Vagina (tissue), 2 donors: ENCODE results near the gene TNFAIP3.

Experiments used
- CTCF ChIP-seq, 3 experiments: fragments of 450-650 bp in 2 of 3; fragments of 200-600 bp in 1 of 3; sonication (generic) in 1 of 3; IDR thresholded peaks; one replicate each; pipeline ENCODE4 v1.5.1; 2017 to 2019; ENCODE audit warnings: antibody characterized with exemption in 3 of 3, mild to moderate bottlenecking in 2 of 3, moderate library complexity in 2 of 3
- POLR2AphosphoS5 ChIP-seq, 2 donors: sonication (generic); formaldehyde crosslinking; IDR thresholded peaks; one replicate each; pipeline ENCODE4 v1.9.0; 2017; ENCODE audit warnings: antibody characterized with exemption in 2 of 2, mild to moderate bottlenecking in 2 of 2, low read depth in 1 of 2; ENCODE audit not compliant: insufficient read depth in 1 of 2

GRCh38 chr6:137913434-137913833, 46.4 kb downstream of the TNFAIP3 start:
- TF ChIP-seq CTCF (IDR thresholded peaks at IDR 0.05) (no peak), POLR2AphosphoS5 (IDR thresholded peaks at IDR 0.05; ENCODE audit: insufficient read depth in 1 of 2, low read depth in 1 of 2) (no peak)
